NCI-H748 treated with DMSO at 0.1 percent for 48 hours (cell line): ENCODE results near the gene GTPBP6.

Source experiments
- DNase-seq: peaks from one replicate; lab custom pipeline; 2025; lab: John Stamatoyannopoulos, UW

The GTPBP6 gene

DNA sequence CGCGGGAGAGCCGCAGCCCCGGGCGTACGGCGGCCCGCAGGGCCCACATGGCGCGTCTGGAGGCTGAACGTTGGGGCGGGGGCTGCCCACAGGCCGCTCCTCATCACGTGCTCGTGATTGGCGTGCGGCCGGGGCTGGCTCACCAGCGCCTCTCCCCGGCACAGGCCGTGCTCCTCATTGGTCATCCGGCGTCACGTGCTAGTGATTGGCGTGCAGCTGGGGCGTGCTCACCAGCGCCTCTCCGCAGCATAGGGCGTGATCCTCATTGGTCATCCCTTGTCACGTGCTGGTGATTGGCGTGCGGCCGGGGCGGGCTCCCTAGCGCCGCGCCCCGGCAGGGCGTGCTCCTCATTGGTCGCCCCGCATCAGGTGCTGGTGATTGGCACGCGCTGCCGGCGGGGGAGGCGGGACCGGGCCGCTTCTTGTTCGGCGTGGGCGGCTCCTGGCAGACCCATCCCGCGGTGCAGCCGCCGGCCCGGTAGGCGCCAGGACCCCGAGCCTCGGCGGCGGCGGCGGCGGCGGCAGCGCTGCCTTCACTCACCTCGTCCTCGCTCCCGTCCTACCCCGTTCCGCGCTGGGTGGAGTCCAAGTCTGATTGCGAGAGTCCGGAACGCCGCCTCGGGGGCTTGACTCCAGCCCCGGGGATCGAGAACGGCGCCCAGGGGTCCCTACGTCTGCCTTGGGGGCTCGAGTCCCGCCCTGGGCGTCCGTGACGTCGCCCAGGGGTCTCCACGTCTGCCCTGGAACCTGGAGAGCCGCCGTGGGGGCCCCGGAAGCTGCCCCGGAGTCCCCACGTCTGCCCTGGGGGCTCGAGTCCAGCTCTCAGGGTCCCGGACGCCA is at the start of gene GTPBP6:
TSS of gene GTPBP6 (minus strand) at position 58 of the 840 bp plus-strand sequence. CDS start at position 49, 9 bp downstream.
- DNase-seq: no peak

DNA sequence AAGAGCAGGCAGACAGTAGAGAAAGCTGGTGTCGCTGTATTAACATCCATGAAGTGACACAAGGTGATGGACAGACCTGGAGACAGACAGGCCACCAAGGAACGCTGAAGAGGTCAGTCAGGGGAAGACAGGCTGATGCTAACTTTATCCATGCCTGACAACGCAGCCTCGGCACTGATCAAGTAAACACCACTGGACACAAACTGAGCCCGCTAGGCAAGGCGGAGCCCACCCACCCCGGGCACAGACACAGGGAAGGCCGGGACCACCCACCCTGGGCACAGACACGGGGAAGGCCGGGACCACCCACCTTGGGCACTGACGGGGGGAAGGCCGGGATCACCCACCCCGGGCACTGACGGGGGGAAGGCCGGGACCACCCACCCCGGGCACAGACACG is 49.3 kb upstream of the GTPBP6 start:
- no peak for DNase-seq

GRCh38 chrX:367349-367748 is 48.8 kb upstream of the GTPBP6 start:
- no peak for DNase-seq

- no peak for DNase-seq
Measured at GRCh38 chrX:363621-364375, 45.2 kb upstream of the GTPBP6 start.

GRCh38 chrX:362937-363620 is 44.5 kb upstream of the GTPBP6 start:
- DNase-seq: no peak

GRCh38 chrX:362351-362750 is 43.8 kb upstream of the GTPBP6 start:
- DNase-seq: no peak

GRCh38 chrX:361231-362145 is 42.9 kb upstream of the GTPBP6 start:
- DNase-seq: no peak

DNA sequence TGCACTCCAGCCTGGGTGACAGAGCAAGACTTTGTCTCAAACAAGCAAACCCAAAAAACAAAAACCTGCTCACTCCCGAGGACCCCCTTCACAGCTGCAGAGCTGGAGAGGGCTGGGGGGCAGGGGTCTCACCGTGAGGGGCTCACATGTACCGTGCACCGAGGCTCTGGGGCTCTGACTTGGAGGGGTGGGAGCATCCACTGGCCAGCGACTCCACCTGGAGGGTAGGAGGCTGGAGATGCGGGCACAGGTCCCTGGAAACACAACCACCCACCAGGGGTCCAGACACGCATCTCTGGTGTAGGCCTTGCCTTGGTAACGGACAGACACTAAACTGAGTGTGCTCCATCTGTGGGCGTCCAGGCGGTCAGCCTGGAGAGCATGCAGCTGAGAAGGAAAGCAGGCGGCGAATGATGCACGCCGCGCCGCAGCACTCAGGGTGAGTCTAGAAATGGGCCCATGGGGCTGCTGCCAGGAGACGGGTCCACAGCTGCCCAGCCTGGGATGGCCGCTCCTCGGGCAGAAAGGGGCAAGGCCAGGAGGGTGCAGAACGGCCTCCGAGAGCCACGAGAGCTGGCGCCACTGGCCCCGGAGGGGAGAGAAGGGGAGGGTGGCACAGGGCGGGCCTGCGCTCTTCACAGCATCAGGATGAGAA is 42.0 kb upstream of the GTPBP6 start:
- DNase-seq: no peak

- DNase-seq: no peak
Measured at GRCh38 chrX:358651-359143, 40.1 kb upstream of the GTPBP6 start.

DNA sequence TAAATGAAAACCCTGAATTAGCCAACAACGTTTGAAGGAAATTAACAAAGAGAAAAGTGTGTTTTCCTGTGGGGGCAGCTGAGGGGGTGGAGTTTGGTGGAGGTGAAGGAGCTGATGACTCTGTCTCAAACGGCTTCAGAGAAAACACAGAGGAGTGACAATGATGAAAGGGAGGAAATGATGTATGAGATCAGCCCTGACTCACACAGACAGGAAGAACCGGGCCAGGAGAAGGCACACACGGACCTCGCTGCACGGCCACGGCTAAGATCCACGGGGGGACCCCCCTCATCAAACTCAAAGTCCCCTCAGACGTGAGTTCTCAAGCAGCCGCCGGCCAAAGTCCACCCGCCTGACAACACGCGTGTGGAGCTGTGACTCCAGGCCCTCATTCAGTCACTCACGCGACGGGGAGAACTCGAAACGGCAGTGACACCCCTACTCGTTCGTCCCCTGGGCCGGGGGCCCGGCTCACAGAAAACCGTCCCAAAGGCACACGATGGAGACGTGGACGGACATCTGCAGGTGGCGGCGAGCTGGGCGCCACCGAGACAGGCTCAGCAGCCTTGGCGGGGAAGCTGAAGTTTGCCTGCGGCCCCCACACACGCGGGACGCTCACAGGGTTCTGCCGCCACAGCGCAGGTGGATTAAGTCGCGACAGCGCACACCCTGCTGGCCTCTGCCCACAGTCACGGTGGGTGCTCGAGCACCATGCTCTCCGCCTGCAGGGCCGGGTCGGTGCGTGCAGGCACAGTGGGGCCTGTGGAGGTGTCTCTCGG is 39.3 kb upstream of the GTPBP6 start:
- no peak for DNase-seq

DNA sequence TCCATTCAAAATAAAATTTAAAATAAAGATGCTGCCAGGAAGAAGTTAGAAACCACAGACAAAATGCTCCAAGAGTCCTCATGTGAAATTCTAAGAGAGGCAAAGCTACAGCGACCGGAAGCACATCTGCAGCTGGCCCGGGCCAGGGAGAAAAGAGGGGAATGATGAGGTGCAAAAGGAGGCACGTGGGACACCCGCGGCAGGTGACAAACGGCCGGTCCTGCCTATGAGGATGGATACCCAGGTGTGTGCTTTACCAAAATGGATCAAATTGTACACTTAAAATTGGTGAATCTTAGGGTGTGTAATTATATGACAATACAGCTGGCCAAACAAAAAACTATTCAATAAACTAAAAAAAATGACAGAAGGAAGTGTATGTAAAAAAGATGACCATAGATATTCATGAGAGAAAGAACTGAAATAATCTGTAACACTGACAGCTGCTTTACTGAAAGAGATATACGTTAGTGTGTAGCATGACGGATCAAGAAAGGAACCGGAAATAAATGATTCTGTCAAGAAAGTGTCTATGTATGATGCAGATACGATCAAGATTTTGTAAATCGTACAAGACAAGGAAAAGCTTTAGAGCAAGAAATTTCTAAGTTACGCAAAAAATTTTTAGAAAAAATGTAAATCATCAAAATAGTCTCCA is 38.6 kb upstream of the GTPBP6 start:
- DNase-seq: no peak

DNA sequence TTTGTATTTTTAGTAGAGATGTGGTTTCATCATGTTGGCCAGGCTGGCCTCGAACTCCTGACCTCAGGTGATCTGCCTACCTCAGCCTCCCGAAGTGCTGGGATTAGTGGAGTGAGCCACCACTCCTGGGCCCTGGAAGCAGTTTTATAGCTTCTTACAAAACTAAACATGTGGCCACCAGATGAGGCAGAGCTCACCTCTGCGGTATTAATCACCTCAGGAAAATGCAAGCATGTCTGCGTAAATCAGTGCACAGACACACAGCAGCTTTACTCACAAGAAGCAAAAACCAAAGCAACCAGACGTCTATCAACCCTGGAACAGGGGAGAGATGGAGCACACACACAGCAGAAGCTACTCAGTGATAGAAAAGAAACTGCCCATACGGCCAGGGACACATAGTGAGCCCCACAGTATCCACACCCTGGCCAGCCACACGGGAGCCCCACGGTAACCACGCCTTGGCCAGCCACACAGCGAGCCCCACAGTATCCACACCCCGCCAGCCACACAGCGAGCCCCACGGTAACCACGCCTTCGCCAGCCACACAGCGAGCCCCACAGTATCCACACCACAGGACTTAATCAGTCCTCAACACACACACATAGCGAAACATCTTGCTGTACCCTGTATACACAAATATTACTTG is 37.9 kb upstream of the GTPBP6 start:
- no peak for DNase-seq

- DNase-seq: no peak
Measured at GRCh38 chrX:355329-356050, 36.9 kb upstream of the GTPBP6 start.

- DNase-seq: no peak
Measured at GRCh38 chrX:353566-354535, 35.3 kb upstream of the GTPBP6 start.

GRCh38 chrX:352582-353314 is 34.2 kb upstream of the GTPBP6 start:
- no peak for DNase-seq

DNA sequence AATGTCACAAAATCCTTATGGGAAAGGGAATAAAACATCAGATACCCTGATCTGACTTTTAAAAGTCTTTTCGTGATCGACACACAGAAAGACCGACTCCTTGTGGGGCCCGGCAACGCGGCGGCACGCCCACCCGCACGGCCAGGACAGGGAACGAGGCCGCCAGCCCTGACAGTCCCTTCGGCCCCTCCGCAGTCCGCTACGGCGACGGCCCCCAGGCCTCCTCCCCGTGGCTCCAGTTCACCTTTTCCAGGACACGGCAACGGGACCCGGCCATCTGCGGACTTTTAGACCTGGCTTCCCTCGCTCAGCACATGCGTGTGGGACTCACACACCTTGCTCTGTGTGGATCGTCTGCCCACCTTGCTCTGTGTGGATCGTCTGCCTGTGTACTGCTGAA is 33.6 kb upstream of the GTPBP6 start:
- DNase-seq: no peak
